ENCODE measurements around the gene MGAT1. TPM values are rescaled to one million over a fixed set of nuclear protein-coding genes. Genes with fewer than 3 reads are reported as not detected.
"Not testable (repeated sequence)": the region's sequence is repeated elsewhere in the genome, so short reads cannot be mapped to it uniquely, and the experiment has no call there.

MGAT1 gene
- total RNA-seq, 1 experiment from 2014 or later: 86.4 TPM

DNA sequence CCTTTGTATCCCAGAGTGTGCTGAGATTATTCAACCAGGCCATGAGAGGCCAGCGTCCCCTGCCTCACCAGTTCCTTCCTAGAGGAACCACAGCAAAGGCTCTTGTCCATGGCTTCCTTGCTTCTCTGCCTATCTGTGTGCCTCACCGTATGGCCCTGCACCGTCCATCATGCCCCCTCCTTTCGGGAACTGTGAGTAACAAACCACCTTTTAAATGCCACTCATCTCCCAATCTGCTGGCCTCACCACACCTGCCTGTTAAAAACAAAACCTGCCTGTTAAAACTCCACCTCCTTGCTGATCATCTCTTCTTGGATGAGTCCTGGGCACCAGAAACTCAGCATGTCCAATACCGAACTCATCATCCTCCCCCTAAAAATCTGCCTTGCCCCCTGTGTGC, 58.4 kb downstream of the MGAT1 start:
- CTCF ChIA-PET: no interaction called here
- no TSS peak for BruUV-seq (replicated peaks)
- Mint-ChIP-seq H3K4me3 (ENCODE audit: low read depth, unreplicated experiment) (no peak overlapping the region), H3K27ac (ENCODE audit: unreplicated experiment) (no peak overlapping the region), H3K36me3 (ENCODE audit: insufficient read depth, unreplicated experiment) (no peaks in the 10 kb centered on the region), H3K9me3 (ENCODE audit: low read depth, unreplicated experiment) (peaks cover 3% of the 10 kb centered on the region), H3K27me3 (ENCODE audit: unreplicated experiment) (peaks cover 41% of the 10 kb centered on the region), H3K4me1 (ENCODE audit: low read depth, unreplicated experiment) (no peaks in the 10 kb centered on the region)
- DNase-seq: no peak
- intact Hi-C loops (cut with micrococcal nuclease; ENCODE audit: unreplicated experiment): no loop called here
- TF ChIP-seq, protein P1, sequence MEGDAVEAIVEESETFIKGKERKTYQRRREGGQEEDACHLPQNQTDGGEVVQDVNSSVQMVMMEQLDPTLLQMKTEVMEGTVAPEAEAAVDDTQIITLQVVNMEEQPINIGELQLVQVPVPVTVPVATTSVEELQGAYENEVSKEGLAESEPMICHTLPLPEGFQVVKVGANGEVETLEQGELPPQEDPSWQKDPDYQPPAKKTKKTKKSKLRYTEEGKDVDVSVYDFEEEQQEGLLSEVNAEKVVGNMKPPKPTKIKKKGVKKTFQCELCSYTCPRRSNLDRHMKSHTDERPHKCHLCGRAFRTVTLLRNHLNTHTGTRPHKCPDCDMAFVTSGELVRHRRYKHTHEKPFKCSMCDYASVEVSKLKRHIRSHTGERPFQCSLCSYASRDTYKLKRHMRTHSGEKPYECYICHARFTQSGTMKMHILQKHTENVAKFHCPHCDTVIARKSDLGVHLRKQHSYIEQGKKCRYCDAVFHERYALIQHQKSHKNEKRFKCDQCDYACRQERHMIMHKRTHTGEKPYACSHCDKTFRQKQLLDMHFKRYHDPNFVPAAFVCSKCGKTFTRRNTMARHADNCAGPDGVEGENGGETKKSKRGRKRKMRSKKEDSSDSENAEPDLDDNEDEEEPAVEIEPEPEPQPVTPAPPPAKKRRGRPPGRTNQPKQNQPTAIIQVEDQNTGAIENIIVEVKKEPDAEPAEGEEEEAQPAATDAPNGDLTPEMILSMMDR (IDR thresholded peaks at IDR 0.05; ENCODE audit: unreplicated experiment): no peak

- no peak overlapping the region for H3K4me3 Mint-ChIP-seq (ENCODE audit: low read depth, unreplicated experiment)
- H3K9me3 Mint-ChIP-seq (ENCODE audit: low read depth, unreplicated experiment): peaks cover 3% of the 10 kb centered on the region
- H3K27me3 Mint-ChIP-seq (ENCODE audit: unreplicated experiment): peaks cover 41% of the 10 kb centered on the region
- no peak for DNase-seq
- H3K4me1 Mint-ChIP-seq (ENCODE audit: low read depth, unreplicated experiment): no peaks in the 10 kb centered on the region
- no TSS peak for BruUV-seq (replicated peaks)
- no peak overlapping the region for H3K27ac Mint-ChIP-seq (ENCODE audit: unreplicated experiment)
- CTCF ChIA-PET: no interaction called here
- no peaks in the 10 kb centered on the region for H3K36me3 Mint-ChIP-seq (ENCODE audit: insufficient read depth, unreplicated experiment)
- TF ChIP-seq, protein P1 (IDR thresholded peaks at IDR 0.05; ENCODE audit: unreplicated experiment): no peak
- intact Hi-C loops (cut with micrococcal nuclease; ENCODE audit: unreplicated experiment): no loop called here
Observed at GRCh38 chr5:180742727-180743126, 59.9 kb downstream of the MGAT1 start.

GRCh38 chr5:180740953-180741352, 61.7 kb downstream of the MGAT1 start:
- H3K4me3 Mint-ChIP-seq (ENCODE audit: low read depth, unreplicated experiment); BruUV-seq (replicated peaks): not testable (repeated sequence)
- H3K27me3 Mint-ChIP-seq (ENCODE audit: unreplicated experiment): peaks cover 39% of the 10 kb centered on the region

GRCh38 chr5:180739958-180740357, 62.6 kb downstream of the MGAT1 start, which contains the start of gene OR2Y1:
Gene OR2Y1, minus strand, starts transcription at chr5:180740058. Its CDS starts 0 bp downstream, at chr5:180740058.
- H3K27ac Mint-ChIP-seq (ENCODE audit: unreplicated experiment): no peak within 1 kb of the TSS
- H3K4me3 Mint-ChIP-seq (ENCODE audit: low read depth, unreplicated experiment): no peak within 1 kb of the TSS
- no peak for DNase-seq
- no peaks in the 10 kb centered on the region for H3K4me1 Mint-ChIP-seq (ENCODE audit: low read depth, unreplicated experiment)
- CTCF ChIA-PET: interaction anchor here (0.6 kb wide), 1 partner anchor 1374 kb away, joined by 3 read pairs; no protein-coding TSS in a partner anchor
- TF ChIP-seq, protein P1 (IDR thresholded peaks at IDR 0.05; ENCODE audit: unreplicated experiment): no peak
- no TSS peak for BruUV-seq (replicated peaks)
- peaks cover 39% of the 10 kb centered on the region for H3K27me3 Mint-ChIP-seq (ENCODE audit: unreplicated experiment)
- no peaks in the 10 kb centered on the region for H3K36me3 Mint-ChIP-seq (ENCODE audit: insufficient read depth, unreplicated experiment)
- intact Hi-C loops (cut with micrococcal nuclease; ENCODE audit: unreplicated experiment): no loop called here
- H3K9me3 Mint-ChIP-seq (ENCODE audit: low read depth, unreplicated experiment): peaks cover 3% of the 10 kb centered on the region

More at GRCh38 chr5:180740953-180741352, 61.7 kb downstream of the MGAT1 start:
- H3K27ac Mint-ChIP-seq (ENCODE audit: unreplicated experiment); CTCF ChIA-PET; intact Hi-C loops (cut with micrococcal nuclease; ENCODE audit: unreplicated experiment); H3K4me1 Mint-ChIP-seq (ENCODE audit: low read depth, unreplicated experiment); H3K36me3 Mint-ChIP-seq (ENCODE audit: insufficient read depth, unreplicated experiment); DNase-seq; H3K9me3 Mint-ChIP-seq (ENCODE audit: low read depth, unreplicated experiment): not testable (repeated sequence)

- Mint-ChIP-seq H3K36me3 (ENCODE audit: insufficient read depth, unreplicated experiment) (no peaks in the 10 kb centered on the region), H3K9me3 (ENCODE audit: low read depth, unreplicated experiment) (peaks cover 3% of the 10 kb centered on the region), H3K27me3 (ENCODE audit: unreplicated experiment) (peaks cover 46% of the 10 kb centered on the region), H3K4me3 (ENCODE audit: low read depth, unreplicated experiment) (no peak overlapping the region), H3K4me1 (ENCODE audit: low read depth, unreplicated experiment) (no peaks in the 10 kb centered on the region), H3K27ac (ENCODE audit: unreplicated experiment) (no peak overlapping the region)
- BruUV-seq (replicated peaks): no TSS peak
- CTCF ChIA-PET: no interaction called here
- TF ChIP-seq, protein P1 (IDR thresholded peaks at IDR 0.05; ENCODE audit: unreplicated experiment): no peak
- DNase-seq: no peak
- intact Hi-C loops (cut with micrococcal nuclease; ENCODE audit: unreplicated experiment): no loop called here
Observed at GRCh38 chr5:180739271-180739670, 63.3 kb downstream of the MGAT1 start.
